GM21367 (cell line): ENCODE measurements around the gene STX3.
"Not testable (repeated sequence)": the region's sequence is repeated elsewhere in the genome, so short reads cannot be mapped to it uniquely, and the experiment has no call there.

Experiments used
- ATAC-seq: cut with Tn5 transposase; IDR thresholded peaks from one replicate; pipeline ENCODE4 v1.9.1; 2021; ENCODE audit not compliant: unreplicated experiment

The STX3 gene

DNA sequence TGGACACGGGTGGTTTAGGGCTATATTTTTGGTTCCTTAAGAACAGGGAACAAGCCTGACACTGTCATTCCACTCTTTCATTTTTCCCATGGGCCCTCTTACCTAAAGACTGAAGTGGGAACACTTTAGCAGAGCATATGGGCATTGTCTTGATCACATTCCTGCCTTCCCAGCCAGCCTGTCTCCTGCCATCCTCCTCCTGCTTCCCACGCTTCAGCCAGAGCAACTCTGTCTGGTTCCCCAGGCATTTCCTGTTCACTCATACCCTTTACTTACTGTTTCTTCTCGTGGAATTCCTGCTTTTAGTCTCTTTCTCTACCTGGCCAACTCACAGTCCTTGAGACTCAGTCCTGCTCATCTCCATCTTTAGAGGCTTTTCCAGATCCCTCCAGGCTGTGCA lies 32.6 kb downstream of the STX3 start:
- no peak for ATAC-seq

DNA sequence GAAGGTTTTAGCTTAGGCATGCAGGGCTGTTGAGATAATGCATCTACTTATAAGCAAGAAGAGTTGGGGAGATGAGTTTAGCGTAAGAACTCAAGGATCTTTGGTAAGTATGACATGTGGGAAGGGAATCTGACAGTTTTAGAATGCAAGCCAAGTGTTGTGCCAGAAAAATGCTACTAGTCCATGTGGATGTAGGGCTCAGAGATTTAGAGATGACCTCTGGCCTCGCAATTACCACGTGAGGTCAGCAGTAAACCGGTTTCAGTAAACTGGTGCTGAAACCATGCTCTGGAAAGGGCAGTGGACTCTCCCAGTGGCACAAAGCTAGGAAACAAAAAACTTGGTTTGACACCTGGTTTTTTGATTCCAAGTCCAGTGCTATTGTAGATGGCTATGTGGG lies 36.5 kb downstream of the STX3 start:
- no peak for ATAC-seq

DNA sequence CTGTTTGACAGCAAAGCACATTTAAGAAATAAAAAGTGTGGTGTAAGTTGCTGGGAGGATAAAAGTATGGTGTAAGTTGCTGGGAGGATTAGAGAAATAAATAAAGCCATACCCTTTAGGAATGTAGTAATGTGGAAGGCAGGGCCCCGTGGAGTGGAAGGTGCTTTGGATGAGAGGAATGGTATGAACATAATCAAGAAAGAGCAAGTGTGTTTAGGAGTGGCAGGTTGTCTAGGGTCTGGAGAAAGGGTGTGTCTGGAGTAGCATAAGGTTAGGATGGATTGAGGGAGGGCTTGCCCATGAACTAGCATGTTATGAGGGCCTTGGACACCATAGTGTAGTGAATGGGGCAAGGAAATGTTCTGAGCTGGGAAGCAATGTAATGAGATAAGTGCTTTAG lies 37.3 kb downstream of the STX3 start:
- ATAC-seq = no peak

DNA sequence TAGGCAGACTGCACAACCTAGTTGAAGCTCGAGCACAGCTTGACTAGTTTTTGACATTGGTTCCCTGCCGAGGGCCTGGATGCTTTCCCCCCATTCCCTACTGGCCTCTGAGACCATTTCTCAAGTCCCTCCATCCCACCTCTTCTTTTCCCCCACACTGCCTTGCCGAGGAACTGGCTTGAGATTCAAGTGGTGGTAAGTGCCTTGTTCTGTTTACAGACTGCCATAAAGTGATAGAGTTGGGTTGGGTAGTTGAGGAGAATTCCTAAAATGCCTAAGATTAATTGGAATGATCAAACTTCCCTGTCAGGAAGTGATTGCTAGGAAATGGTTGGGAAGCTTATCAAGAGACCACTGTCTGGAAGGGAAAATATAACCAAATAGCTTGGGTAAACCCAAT lies 39.2 kb downstream of the STX3 start:
- no peak for ATAC-seq

DNA sequence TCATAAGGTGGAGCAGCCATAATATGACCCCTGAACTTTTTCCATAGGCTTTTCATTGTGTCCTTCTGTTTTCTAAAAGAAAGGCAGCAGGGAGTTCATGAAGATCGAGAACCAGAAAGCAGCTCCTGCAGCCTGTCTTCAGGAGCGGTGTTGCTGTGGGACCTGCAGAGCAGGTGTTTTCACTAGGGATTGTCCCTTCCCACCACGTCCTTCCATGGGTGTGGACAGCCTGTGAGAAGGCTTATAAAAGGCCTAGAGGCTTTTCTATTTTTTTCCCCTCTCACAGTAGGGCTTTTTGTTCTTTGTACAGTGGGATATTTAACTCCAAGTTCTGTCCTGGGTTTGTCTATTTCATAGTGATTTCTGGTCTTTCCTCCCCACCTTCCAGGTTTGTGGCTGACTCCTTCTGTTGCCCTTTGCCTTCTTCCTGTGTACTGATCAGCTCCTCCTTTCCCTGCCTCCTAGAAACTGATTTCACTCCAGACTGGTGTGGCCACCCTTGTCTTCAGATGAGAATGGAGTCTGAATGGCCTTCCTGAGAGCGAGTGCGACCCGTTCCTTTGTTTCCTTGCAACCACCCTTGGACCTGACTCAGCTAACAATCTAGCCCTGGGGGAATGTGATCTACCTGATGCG lies 45.3 kb downstream of the STX3 start:
- no peak for ATAC-seq

DNA sequence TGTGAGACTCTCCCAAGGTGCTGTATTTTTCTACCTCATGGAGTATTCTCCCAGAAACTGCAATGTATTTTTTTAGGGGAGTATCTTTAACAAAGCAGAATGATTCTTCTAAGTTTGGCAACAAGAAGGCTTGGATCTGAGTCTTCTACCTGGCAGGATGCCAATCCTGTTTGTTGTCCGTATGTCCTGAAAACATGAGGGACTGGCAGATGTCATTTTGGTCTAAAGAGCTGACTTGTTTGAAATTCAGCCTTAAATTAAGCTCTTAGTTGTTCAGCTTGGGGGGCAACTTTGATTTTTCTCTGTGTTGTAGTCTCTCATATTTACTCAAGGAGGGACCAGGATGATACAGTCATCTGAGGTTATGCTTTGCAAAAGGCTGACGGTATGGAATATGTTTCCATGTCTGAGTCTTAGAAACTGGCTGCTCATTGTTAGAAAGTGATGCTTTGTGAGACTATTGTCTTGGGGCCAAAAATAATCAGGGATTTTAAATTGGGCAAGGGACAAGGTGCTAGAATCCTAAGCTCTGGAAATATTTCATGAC lies 46.1 kb downstream of the STX3 start:
- ATAC-seq = no peak

DNA sequence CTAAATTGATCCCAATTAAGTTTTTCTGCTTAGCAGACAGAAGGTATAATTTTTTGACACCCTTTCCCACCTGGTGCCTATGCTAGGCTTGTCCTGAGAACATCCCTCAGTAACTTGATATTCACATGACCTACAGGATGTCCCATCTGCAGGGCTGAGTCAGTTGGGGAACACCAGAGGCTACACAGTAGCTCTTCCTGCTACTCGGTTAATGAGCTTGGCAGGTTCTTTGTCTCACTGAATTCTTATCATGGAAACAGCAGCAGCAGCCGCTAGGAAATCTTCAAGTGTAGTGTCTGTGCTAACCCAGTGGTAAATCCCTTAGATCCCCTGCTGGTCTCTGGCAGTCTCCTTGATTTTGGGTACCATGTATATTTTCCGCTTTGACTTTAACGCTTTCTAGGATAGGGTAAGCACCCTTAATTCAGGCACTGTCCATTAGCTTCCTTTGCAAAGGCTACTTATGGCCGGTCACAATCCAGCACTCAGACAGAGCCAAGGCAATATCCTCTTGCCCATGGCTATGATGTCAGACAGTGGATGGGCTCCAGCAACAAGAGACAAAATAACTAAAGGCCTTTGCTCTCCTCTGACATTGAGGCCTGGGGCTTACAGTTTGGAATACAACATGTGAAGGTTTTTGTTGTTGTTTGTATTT lies 46.9 kb downstream of the STX3 start:
- ATAC-seq = no peak

DNA sequence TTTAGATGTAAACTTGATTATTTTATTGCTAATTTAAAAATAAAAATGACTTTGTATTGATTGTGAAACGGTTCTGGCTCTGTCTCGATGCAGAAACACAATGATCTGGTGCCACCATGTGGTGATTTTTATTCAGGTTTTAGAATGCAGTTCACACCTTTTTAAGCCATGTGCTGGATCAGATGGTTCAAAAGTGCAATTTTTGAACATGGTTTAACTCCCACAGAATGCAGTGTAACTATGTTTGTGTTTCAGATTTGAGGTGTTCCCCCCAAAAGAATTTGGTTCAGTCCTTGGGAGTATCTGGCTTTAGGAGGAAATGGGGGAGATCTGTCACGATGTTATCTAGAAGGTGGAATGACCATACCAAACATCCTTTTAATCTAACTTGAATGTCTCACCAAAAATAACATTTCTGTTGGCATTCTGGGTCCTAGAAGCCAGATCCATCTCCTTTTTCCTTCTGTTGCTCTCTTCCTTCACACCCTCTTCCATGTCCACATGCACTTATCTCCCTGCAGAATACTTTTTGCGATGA lies 47.5 kb downstream of the STX3 start:
- no peak for ATAC-seq

DNA sequence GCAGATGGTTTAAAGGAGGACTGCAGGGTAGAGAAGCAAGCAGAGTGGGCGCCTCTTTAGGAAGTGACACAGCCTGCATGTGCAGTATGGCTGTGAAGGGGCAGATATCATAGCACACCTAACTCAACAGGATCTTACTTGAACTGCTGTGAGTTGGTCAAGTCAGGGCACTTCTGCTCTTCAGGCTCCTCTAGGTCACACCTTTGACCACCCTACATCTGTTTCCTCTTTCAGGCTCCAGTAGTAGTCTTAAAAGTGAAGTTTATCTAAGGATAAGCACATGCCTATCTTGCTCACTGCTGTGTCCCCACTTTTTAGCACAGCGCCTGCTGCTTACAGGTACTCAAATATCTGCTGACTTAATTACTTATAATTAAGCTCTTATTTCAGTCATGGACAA lies 48.9 kb downstream of the STX3 start:
- no peak for ATAC-seq

DNA sequence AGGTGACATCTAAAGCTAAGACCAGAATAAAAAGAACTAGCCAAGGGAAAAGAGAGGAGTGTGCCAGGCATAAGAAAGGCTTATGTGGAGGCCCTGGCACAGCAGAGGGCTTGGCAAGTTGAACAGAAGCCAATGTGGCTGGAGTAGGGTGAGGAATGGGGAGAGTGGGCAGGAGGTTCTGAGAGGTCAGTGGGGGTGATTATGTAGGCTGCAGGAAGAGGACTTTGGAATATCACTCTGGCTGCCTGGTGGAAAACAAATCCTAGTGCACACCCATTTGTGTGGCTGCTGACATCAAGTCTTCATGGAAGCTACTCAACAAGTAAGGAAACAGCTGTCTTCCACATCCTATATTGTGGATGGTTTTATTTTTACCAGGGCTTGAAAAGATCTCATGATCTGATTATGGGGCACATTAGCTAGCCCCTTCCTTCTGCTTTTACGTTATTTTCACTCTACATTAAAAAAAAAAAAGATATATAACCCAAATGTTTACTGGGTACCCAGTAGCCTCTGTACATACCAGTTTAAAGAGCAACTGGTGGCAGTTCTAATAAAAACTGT lies 52.0 kb downstream of the STX3 start:
- no peak for ATAC-seq

DNA sequence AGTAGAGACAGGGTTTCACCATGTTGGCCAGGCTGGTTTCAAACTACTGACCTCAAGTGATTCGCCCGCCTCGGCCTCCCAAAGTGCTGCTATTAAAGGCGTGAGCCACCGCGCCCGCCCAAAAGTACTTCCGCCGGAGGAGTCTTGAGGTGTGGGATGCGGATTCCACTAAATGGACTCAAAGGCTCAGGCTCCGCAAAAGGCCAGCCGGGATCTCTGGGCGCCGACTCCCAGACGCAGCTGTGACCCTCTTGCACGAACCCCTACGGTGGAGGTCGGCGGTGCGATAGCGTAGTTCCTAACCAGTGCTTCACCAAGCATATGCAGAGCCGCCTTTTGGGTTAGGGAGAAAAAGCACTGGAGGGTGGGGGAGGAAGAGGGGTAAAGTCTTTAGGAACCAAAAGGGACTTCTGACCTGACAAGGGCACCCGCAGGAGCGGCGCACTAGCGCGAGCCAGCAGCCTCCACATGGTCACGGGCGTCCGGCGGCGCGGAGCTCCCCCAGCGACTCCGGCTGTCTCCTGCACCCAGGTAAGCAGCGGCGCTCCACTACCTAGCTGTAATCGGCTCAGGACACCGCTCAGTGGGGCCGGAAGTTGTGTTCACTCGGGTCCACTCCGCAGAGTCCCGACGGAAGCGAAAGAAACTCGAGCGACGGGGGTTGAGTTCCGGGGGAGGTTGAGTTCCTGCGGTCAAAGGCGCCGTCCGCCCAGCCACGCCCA lies 55.2 kb downstream of the STX3 start, which contains the start of gene MRPL16:
MRPL16 (minus strand) TSS at position 590 of the 722 bp plus-strand sequence; CDS start at position 470, 120 bp downstream.
- peak; percentile 98 for ATAC-seq

DNA sequence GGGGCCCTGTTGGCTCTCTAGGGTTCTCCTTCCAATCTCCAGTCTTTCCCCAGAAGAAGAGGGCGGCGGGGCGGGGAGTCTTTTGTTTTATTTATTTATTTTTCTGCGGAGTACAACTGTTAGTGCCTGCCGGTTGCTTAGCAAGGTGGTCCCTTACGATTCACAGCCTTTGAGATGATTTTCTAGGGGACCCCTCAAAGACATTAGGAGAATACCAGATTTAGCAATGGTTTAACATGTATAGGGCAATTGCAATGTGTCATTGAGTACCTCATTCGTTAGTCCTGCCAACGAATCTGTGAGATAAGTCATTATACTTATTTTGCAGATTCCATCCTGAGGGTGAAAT lies 55.7 kb downstream of the STX3 start:
- no peak for ATAC-seq

DNA sequence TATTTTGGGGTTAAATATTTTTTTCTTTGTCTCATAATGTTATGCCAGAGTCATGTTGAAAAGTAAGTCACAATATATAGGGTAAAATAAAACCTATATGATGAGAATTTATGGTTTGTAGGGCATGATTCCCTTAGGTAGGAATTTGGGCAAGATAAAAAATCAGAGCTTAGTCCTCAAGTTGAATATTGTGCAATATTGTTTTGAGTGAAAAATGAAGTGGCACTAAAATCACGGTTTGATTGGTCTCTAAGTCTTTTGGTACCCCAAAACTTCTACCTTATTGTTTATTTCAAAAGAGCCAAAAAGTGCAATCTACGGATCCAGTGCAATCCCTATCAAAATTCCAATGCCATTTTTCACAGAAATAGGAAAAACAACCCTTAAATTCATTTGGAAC lies 57.0 kb downstream of the STX3 start:
- no peak for ATAC-seq

DNA sequence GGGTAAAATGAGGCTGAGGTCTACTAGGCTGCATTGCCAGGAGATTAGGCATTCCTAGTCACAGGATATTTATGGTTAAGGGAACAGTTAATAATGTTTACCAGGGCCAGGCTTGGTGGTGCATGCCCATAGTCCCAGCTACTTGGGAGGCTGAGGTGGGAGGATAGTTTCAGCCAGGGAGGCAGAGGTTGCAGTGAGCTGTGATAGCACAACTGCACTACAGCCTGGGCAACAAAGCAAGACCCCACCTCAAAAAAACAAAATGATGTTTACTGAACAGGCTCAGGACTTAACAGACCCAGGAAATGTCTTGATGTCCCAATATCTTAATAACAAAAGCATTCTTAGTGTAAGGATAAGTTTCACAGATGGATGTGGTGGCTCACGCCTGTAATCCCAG lies 58.2 kb downstream of the STX3 start:
- no peak for ATAC-seq

DNA sequence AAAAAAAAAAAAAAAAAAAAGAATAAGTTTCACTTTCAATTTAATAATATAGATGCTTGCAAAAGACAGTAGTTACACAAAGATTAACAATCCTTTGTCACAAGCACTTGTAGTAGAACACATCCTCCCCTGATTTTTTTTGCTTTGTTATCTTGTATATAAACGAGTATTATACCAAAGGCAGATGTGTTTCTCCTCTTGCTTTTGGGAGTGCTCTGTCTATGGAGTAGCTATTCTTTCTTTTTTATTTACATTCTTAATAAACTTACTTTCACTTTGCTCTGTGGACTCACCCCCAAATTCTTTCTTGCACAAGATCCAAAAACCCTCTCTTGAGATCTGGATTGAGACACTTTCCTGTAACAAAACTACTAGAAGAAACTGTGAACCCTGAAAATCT lies 58.8 kb downstream of the STX3 start:
- no peak for ATAC-seq

DNA sequence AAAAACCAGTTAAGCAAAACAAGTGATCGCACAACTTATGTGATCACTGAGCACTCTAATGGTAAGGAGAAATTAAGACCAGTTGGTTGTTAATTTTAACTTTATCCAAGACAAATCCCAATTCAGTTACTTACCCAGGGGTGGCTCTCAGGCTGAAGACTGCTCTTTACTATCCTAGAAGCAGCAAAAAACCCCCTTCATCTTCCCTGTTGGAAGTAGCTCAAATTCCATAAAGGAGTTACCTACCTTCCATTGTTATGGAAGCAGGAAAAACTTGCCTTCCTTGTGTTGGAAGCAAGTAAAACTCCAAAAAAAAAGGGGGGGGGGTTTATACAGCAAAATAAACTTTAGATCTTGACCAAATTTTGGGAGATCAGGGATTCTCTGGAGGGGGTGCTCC lies 60.6 kb downstream of the STX3 start:
- no peak for ATAC-seq

DNA sequence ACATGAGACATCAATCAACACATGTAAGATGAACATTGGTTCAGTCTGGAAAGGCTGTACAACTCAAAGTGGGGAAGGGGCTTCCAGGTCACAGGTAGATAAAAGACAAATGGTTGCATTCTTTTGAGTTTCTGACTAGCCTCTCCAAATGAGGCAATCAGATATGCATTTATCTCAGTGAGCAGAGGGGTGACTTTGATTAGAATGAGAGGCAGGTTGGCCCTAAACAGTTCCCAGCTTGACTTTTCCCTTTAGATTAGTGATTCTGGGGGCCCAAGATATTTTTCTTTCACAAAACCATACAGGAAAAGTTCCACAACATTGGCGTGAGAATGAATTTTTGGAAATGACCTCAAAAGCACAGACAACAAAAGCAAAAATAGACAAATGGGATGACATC lies 61.3 kb downstream of the STX3 start:
- ATAC-seq = not testable (repeated sequence)

DNA sequence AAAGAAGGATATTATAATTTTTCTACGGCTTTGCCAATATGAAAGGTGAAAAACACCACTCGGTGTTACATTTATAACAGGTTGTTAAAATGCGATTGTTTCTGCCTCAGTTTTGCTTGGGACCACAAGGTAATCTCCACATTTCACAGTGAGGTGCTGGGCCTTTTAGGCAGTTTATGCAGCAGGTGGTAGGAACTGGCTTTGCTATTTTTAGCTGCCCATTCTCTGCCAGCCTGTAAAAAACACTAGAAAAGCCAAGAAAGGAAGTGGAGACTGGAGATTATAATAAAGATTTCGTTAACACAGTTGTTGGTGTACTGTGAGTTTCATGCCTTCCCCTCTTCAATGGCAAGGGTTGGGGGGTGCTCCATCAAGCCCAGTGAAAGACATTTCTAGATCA lies 63.4 kb downstream of the STX3 start:
- ATAC-seq = no peak

DNA sequence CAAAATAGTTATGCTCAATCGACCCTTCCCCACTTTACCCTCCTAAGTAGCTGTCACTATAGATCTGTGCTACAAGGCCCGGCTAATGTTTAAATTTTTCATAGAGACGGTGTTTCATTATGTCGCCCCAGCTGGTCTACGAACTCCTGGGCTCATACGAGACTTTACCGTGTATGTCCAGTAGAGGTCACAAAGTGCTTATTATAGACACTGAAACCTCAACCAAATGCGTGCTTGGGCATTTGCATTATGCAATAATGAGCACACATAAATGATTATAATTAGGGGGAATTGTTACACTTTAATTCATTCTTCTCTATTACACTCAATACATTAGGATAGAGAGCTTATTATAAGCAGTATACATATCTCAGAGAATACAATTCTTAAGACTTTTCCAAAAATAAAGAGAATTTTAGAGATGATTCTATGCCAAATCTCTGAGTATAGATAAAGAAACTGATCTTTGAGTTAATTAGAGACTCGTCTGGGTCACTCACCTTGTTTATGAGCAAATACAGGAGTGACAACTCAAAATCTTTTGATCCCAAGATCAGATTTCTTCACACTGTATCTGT lies 67.9 kb downstream of the STX3 start:
- ATAC-seq = peak; percentile 84

DNA sequence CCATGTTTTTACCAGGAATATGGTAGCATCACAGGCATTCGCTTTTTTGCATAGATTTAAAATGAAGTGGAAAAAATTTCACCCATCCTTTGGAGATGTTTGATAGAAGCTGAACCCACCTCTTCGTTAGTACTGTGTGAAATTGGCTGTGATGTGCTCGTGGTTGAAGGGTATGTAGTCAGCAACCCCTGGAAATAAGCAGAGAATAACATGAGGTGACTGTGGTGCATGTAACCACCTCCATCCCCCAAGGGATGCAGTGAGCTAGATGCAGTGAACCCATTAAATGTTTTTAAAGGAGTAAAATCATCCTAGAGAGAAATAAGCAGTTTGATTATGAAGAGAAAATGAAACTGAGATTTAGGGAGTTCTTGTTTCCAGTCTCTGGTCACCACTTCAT lies 74.2 kb downstream of the STX3 start:
- ATAC-seq = no peak

DNA sequence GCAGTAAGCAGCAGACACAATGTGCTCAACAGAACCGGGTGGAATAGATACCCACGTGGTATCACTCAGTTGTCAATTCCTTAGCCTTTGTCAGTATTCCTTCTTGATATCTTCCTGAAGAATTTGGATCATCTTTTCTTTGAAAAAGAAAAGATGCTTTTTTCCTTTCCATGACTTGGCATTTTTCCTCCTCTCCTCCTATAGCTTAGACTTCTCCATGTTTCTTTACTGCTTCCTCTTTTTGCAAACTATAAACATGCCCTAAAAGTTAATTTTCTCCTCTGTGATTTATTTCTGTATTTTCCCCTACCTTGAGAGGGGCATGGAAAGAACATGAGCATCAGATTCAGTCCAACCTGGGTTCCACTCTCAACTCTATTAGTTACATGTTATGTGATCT lies 78.4 kb downstream of the STX3 start:
- ATAC-seq = no peak
